Stimulated activated naive CD8-positive, alpha-beta T cell treated with anti-CD3 and anti-CD28 coated beads, Interleukin-15, amount 100 ng/mL, for 72 hours (primary cell): ENCODE measurements around the gene IDH3A.
A peak's percentile ranks its signal among the peaks of the same experiment; 100 is the strongest.

Experiments used
- ATAC-seq: fragments of 150-1000 bp; cut with Tn5 transposase; 2 replicates; pipeline ENCODE4 v1.10.0; 2021; ENCODE audit warnings: mild to moderate bottlenecking, moderate library complexity
- DNase-seq, 2 donors: peaks; one replicate each; pipeline ENCODE4 v3.0.0; 2021 to 2022
- H3K27ac Mint-ChIP-seq, 2 donors: one replicate each; pipeline ENCODE4 v1.8.0; 2022; ENCODE audit warnings: mild to moderate bottlenecking in 2 of 2, mixed read lengths in 2 of 2, moderate library complexity in 2 of 2
- H3K27me3 Mint-ChIP-seq: one replicate; pipeline ENCODE4 v1.8.0; 2022; ENCODE audit warnings: mixed read lengths
- H3K4me1 Mint-ChIP-seq: one replicate; pipeline ENCODE4 v1.8.0; 2022; ENCODE audit warnings: mild to moderate bottlenecking, mixed read lengths
- H3K4me3 Mint-ChIP-seq, 2 donors: one replicate each; pipeline ENCODE4 v1.8.0; 2022; ENCODE audit warnings: mild to moderate bottlenecking in 2 of 2, mixed read lengths in 2 of 2, moderate library complexity in 1 of 2
- H3K9me3 Mint-ChIP-seq, 2 donors: one replicate each; pipeline ENCODE4 v1.8.0; 2022; ENCODE audit warnings: mixed read lengths in 2 of 2

IDH3A gene

DNA sequence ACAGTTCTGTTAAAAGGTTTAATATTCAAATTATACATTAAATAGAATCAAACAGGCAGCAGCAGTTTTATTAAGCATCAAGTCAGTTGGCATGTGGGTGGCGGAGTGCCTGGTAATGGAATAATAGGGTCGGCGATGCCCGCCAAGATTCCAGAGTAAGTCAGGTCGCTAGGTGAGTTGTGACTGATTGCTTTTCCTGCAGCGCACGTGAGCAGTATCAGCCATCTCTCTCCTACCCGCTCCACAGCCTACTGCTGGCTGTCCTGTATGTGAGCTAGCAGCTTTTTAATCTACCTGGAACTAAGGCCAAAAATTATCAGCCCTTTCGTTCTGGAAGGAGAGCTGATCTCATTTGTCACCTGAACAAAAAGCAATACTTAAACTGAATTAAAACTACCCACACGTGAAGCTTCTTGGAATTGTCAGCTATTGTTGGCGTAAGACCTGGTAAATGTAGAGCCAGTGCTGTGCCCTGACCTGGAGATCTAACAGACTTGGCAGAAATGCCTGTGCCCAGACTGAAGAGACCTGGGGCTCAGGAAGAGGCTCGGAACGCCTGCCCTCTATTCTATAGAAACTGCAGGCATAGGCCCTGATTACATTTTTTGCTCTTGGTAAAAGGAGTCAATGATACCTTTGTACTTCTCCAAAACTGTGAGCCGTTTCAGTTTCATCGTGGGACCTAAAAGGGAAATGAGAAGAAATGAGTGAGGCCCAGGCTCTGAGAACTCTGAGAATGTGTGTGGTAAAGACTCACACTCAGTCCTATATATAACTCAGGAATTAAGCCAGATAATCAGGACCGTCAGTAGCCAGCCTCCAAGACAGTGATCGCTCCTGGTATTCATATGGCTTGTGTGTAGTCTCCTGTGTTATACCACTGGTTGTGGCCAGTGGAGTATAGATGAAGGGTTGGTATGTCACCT lies 21.9 kb downstream of the IDH3A start:
- peak overlapping the region; percentile 10 to 62 for H3K27ac Mint-ChIP-seq
- DNase-seq (no peak), ATAC-seq (no peak)
- H3K4me1 Mint-ChIP-seq, result peaks cover 37% of the 10 kb centered on the region
- no peaks in the 10 kb centered on the region for H3K27me3 Mint-ChIP-seq
- H3K4me3 Mint-ChIP-seq, result no peak overlapping the region
- H3K9me3 Mint-ChIP-seq, result no peaks in the 10 kb centered on the region

- H3K9me3 Mint-ChIP-seq, result no peaks in the 10 kb centered on the region
- H3K4me1 Mint-ChIP-seq, result peaks cover 37% of the 10 kb centered on the region
- no peak overlapping the region for H3K4me3 Mint-ChIP-seq
- ATAC-seq (no peak), DNase-seq (no peak)
- no peak overlapping the region for H3K27ac Mint-ChIP-seq
- no peaks in the 10 kb centered on the region for H3K27me3 Mint-ChIP-seq
Observed at GRCh38 chr15:78171864-78172472, 22.8 kb downstream of the IDH3A start.

DNA sequence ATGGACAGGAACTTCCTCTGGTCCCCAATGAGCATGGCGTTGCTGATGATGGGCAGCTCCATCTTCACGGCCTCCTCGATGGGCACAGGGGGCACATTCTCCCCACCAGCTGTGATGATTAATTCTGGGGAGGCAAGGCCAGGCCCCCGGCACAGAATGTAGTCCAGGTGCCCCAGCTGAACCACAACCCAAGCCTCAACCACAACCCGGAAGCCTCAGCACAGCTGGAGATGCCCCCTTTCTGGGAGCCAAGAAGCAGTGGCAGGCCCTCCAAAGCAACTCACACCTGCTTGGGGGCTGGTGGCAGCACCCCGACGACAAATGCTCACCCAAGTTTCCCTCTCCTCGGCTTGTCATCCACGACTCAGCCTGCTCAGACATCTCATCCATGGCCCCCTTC lies 25.2 kb downstream of the IDH3A start:
- Mint-ChIP-seq H3K9me3 (no peaks in the 10 kb centered on the region), H3K27me3 (no peaks in the 10 kb centered on the region), H3K27ac (peak overlapping the region in 1 of 2 donors; percentile 67), H3K4me3 (peak overlapping the region in 1 of 2 donors; percentile 13), H3K4me1 (peaks cover 28% of the 10 kb centered on the region)
- DNase-seq (peak in 1 of 2 donors; percentile 26), ATAC-seq (peak; percentile 70)

GRCh38 chr15:78175330-78175729 lies 26.2 kb downstream of the IDH3A start:
- DNase-seq (no peak), ATAC-seq (no peak)
- Mint-ChIP-seq H3K4me3 (no peak overlapping the region), H3K27me3 (no peaks in the 10 kb centered on the region), H3K9me3 (no peaks in the 10 kb centered on the region), H3K4me1 (peaks cover 28% of the 10 kb centered on the region), H3K27ac (no peak overlapping the region)

DNA sequence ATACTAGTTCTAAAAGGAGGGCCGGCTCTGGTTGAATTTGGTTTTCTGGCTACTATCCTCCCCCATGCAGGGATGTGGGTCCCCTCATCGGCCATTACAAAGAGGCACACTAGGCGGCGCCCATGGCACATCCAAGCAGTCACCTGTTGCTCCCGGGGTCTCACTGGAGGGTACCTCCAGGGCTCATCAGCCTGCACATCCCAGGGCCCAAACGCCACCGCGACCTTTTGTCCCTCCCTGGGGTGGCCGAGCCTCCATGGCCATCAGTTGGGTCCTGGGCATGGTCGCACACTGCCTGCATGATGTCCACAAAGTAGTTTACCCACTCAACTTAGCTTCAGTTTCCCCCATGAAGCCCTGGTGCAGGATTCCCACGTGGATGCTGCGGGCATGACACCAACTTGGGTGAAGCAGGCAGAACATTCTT lies 28.3 kb downstream of the IDH3A start:
- Mint-ChIP-seq H3K4me1 (peaks cover 21% of the 10 kb centered on the region), H3K27ac (no peak overlapping the region), H3K4me3 (no peak overlapping the region), H3K9me3 (no peaks in the 10 kb centered on the region), H3K27me3 (no peaks in the 10 kb centered on the region)
- ATAC-seq (peak; percentile 51), DNase-seq (peak; percentile 24 to 29)

DNA sequence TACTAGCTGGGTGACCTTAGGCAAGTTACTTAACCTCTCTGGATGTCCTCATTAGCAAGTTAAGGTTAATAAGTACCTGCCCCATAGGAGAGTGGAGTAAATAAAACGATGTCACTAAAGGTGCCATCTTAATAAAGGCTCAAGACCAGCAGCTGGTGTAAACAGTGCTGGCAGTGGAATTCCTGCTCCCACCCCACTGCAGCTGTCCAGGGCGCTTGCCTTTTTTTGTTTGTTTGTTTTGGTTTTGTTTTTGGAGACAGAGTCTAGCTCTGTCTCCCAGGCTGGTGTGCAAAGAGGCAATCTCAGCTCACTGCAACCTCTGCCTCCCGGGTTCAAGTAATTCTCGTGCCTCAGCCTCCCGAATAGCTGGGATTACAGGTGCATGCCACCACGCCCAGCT lies 28.9 kb downstream of the IDH3A start:
- peaks cover 21% of the 10 kb centered on the region for H3K4me1 Mint-ChIP-seq
- no peak overlapping the region for H3K4me3 Mint-ChIP-seq
- H3K27me3 Mint-ChIP-seq, result no peaks in the 10 kb centered on the region
- no peak overlapping the region for H3K27ac Mint-ChIP-seq
- no peak for ATAC-seq
- H3K9me3 Mint-ChIP-seq, result no peaks in the 10 kb centered on the region
- DNase-seq, result no peak

GRCh38 chr15:78179286-78179840 lies 30.2 kb downstream of the IDH3A start:
- no peak overlapping the region for H3K4me3 Mint-ChIP-seq
- H3K27ac Mint-ChIP-seq, result no peak overlapping the region
- H3K27me3 Mint-ChIP-seq, result no peaks in the 10 kb centered on the region
- ATAC-seq (no peak), DNase-seq (no peak)
- H3K9me3 Mint-ChIP-seq, result no peaks in the 10 kb centered on the region
- peaks cover 9% of the 10 kb centered on the region for H3K4me1 Mint-ChIP-seq

GRCh38 chr15:78179906-78180305 lies 30.7 kb downstream of the IDH3A start:
- no peaks in the 10 kb centered on the region for H3K27me3 Mint-ChIP-seq

DNA sequence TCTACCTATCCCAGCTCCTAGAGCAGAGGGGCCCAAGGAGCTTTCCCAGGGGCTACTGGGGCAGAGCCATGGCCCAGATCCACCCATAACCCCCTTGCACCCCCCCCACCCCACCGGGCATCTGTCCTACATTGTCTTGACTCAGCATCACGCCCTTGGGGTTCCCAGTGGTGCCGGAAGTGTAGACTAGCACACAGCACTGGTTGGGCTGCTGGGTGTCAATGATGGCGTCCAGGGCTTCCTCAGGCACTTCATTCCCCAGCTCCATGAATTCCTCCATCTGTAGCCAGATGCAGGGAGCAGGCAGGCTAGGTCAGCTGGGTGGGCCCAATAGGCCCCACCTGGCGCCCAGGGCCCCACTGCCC lies 33.2 kb downstream of the IDH3A start:
- ATAC-seq, result no peak
- no peak for DNase-seq
- Mint-ChIP-seq H3K27me3 (no peaks in the 10 kb centered on the region), H3K4me1 (no peaks in the 10 kb centered on the region), H3K9me3 (no peaks in the 10 kb centered on the region), H3K4me3 (no peak overlapping the region), H3K27ac (no peak overlapping the region)

More at GRCh38 chr15:78179906-78180305, 30.7 kb downstream of the IDH3A start:
- DNase-seq (no peak), ATAC-seq (no peak)
- H3K4me3 Mint-ChIP-seq, result no peak overlapping the region
- H3K4me1 Mint-ChIP-seq, result peaks cover 4% of the 10 kb centered on the region
- H3K9me3 Mint-ChIP-seq, result no peaks in the 10 kb centered on the region
- H3K27ac Mint-ChIP-seq, result no peak overlapping the region

- Mint-ChIP-seq H3K27me3 (no peaks in the 10 kb centered on the region), H3K9me3 (no peaks in the 10 kb centered on the region), H3K27ac (peak overlapping the region in 1 of 2 donors; percentile 75), H3K4me1 (no peaks in the 10 kb centered on the region), H3K4me3 (no peak overlapping the region)
- ATAC-seq, result no peak
- DNase-seq, result no peak
Observed at GRCh38 chr15:78182821-78183220, 33.7 kb downstream of the IDH3A start.

GRCh38 chr15:78192826-78193594 lies 43.8 kb downstream of the IDH3A start:
- H3K27ac Mint-ChIP-seq, result no peak overlapping the region
- DNase-seq, result no peak
- H3K4me3 Mint-ChIP-seq, result no peak overlapping the region
- no peak for ATAC-seq
- H3K4me1 Mint-ChIP-seq, result no peaks in the 10 kb centered on the region
- H3K9me3 Mint-ChIP-seq, result peaks cover 0 to 9% of the 10 kb centered on the region in 2 donors
- H3K27me3 Mint-ChIP-seq, result no peaks in the 10 kb centered on the region

DNA sequence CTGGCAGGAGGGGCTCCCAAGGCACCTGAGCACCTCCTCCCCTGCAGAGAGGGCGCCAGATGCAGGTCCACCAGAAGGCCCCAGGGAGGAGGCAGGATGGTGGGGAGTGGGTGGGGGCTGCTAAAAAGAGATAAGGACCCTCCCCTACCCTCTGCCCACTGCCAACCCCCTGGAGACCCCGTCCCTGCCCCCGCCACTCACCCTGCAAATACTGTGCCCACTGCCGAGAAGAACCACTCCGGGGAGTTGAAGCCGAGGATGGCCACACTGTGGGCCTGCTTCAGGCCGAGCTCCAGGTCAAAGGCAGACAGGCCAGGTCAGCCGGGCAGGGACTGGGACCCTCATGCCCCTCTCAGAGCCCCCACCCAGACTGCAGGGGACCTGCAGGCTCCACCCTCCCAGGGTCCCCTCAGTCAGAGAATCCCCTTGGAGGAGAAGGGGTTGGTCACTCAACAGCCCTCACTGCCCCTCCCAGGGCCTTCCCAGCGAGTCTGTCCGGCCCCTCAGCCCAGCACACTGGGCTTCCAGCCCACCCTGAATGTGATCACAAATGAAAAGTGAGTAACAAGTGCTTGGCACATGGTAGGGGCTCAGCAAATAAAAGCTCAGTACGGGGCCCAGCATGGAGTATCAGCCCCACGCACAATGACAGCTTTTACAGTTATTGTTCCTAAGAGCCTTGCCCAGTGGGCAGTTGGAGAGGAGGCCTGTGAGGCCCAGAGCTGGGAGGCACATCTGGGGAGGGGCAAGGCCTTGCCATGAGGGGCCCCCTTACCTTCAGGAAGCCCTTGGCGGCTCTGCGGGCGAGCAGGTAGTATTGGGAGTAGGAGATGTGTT lies 44.8 kb downstream of the IDH3A start:
- Mint-ChIP-seq H3K9me3 (peaks cover 0 to 9% of the 10 kb centered on the region in 2 donors), H3K27me3 (no peaks in the 10 kb centered on the region), H3K27ac (no peak overlapping the region), H3K4me1 (no peaks in the 10 kb centered on the region), H3K4me3 (no peak overlapping the region)
- DNase-seq, result no peak
- peak; percentile 28 for ATAC-seq

DNA sequence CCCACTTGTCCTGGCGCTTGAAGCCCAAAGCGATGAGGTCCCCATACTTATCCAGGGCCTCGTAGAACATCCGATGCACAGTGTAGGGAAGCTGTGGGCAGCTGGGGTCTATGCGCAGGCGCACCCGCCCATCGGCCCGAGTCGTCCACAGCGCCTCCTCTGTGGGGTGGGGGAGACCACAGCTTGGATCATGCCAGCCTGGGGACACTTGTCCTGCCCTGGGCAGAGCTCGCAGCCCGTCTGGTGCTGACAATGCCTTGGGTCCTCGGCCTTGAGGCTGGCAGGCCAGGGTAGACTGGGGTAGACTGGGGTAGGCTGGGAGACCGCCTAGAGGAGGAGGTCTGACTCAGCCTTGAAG lies 45.4 kb downstream of the IDH3A start:
- Mint-ChIP-seq H3K27ac (no peak overlapping the region), H3K9me3 (peaks cover 0 to 9% of the 10 kb centered on the region in 2 donors), H3K27me3 (no peaks in the 10 kb centered on the region), H3K4me3 (no peak overlapping the region), H3K4me1 (no peaks in the 10 kb centered on the region)
- DNase-seq, result no peak
- no peak for ATAC-seq

- Mint-ChIP-seq H3K4me3 (no peak overlapping the region), H3K9me3 (peaks cover 0 to 5% of the 10 kb centered on the region in 2 donors), H3K27me3 (no peaks in the 10 kb centered on the region), H3K4me1 (no peaks in the 10 kb centered on the region), H3K27ac (peak overlapping the region in 1 of 2 donors; percentile 44)
- ATAC-seq (peak; percentile 87), DNase-seq (peak; percentile 41 to 46)
Observed at GRCh38 chr15:78195735-78196201, 46.6 kb downstream of the IDH3A start.

DNA sequence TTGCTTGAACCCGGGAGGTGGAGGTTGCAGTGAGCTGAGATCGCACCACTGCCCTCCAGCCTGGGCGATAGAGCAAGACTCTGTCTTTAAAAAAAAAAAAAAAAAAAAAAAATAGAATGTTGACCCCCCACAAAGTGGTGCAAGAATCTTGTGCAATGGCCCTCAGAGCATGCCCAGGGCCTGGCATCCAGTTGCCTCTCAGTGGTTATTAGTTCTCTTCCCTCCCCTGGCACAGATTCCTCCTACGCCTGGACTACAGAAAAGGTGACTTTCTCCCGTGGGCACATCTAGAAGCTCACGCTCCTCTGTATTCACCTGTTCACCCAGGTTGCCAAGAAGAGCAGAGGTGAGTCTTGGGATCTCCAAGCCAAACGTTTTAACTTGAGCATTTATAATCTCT lies 48.5 kb downstream of the IDH3A start:
- Mint-ChIP-seq H3K4me1 (no peaks in the 10 kb centered on the region), H3K9me3 (no peaks in the 10 kb centered on the region), H3K27ac (no peak overlapping the region), H3K27me3 (no peaks in the 10 kb centered on the region), H3K4me3 (no peak overlapping the region)
- DNase-seq (no peak), ATAC-seq (no peak)
